SK-N-SH (cell line): ENCODE results near the gene EXOSC2. TPM values are rescaled to one million over a fixed set of nuclear protein-coding genes. Genes with fewer than 3 reads are reported as not detected.
"Not testable (repeated sequence)": the region's sequence is repeated elsewhere in the genome, so short reads cannot be mapped to it uniquely, and the experiment has no call there.

Experiments used
- CTCF ChIA-PET: fragments of 300-600, 350-600 bp; formaldehyde crosslinking; extraction: SDS; loops from one replicate; lab custom pipeline; 2021; lab: Yijun Ruan, JAX
- POLR2A ChIA-PET: fragments of 350-600 bp; sonication (Branson Sonifier 250); formaldehyde crosslinking; extraction: SDS; loops from one replicate; lab custom pipeline; 2020; ENCODE audit warnings: antibody characterized with exemption, inconsistent platforms; lab: Yijun Ruan, JAX
- DNase-seq: peaks from one replicate; pipeline ENCODE4 v3.0.0; 2012
- H2AFZ ChIP-seq: fragments of 200-600 bp; sonication (generic); 2 replicates; pipeline ENCODE4 v1.8.1; 2016; ENCODE audit warnings: antibody characterized with exemption, mild to moderate bottlenecking, low read depth
- H3F3A ChIP-seq: fragments of 200-600 bp; sonication (generic); replicated peaks from 2 replicates; pipeline ENCODE3; 2016; ENCODE audit warnings: antibody characterized with exemption, mild to moderate bottlenecking; ENCODE audit not compliant: insufficient read depth
- H3K27ac ChIP-seq, 2 experiments: fragments of 200-500 bp in 1 of 2; fragments of 200-600 bp in 1 of 2; sonication (Bioruptor generic) in 1 of 2; sonication (generic), shearing (Covaris generic) in 1 of 2; 2 replicates each; pipeline versions ENCODE4 v1.5.1 to v1.6.1; 2014 to 2016; ENCODE audit warnings: low read depth in 2 of 2, inconsistent platforms in 1 of 2, low read length in 1 of 2, mild to moderate bottlenecking in 1 of 2, mixed read lengths in 1 of 2
- H3K27me3 ChIP-seq: fragments of 200-600 bp; sonication (generic), shearing (Covaris generic); 2 replicates; pipeline ENCODE4 v1.6.1; 2016; ENCODE audit warnings: mixed run types; ENCODE audit not compliant: insufficient read depth
- H3K36me3 ChIP-seq, 2 experiments: fragments of 200-500 bp in 1 of 2; fragments of 200-600 bp in 1 of 2; sonication (Bioruptor generic) in 1 of 2; sonication (generic) in 1 of 2; replicated peaks in 1 of 2; 2 replicates each; pipeline versions ENCODE3 to v1.5.1; 2014 to 2016; ENCODE audit warnings: low read length in 1 of 2, mild to moderate bottlenecking in 1 of 2; ENCODE audit not compliant: insufficient read depth in 2 of 2, control insufficient read depth in 1 of 2
- H3K4me1 ChIP-seq, 2 experiments: fragments of 200-500 bp in 1 of 2; fragments of 200-600 bp in 1 of 2; sonication (Bioruptor generic) in 1 of 2; sonication (generic), shearing (Covaris generic) in 1 of 2; 2 replicates each; pipeline versions ENCODE4 v1.5.1 to v1.6.1; 2014 to 2016; ENCODE audit warnings: low read depth in 1 of 2, low read length in 1 of 2, mixed run types in 1 of 2; ENCODE audit not compliant: insufficient read depth in 2 of 2, control insufficient read depth in 1 of 2
- H3K4me2 ChIP-seq: fragments of 200-600 bp; sonication (generic), shearing (Covaris generic); 2 replicates; pipeline ENCODE4 v1.6.1; 2017; ENCODE audit warnings: mixed run types
- H3K4me3 ChIP-seq, 2 experiments: fragments of 200-500 bp in 1 of 2; fragments of 200-600 bp in 1 of 2; sonication (Bioruptor generic) in 1 of 2; sonication (generic), shearing (Covaris generic) in 1 of 2; 2 replicates each; pipeline versions ENCODE4 v1.5.1 to v1.8.1; 2014 to 2016; ENCODE audit warnings: low read depth in 2 of 2, inconsistent platforms in 1 of 2, low read length in 1 of 2, mild to moderate bottlenecking in 1 of 2, mixed read lengths in 1 of 2, moderate library complexity in 1 of 2
- H3K79me2 ChIP-seq: fragments of 200-600 bp; sonication (generic); 2 replicates; pipeline ENCODE4 v1.8.1; 2017; ENCODE audit warnings: mild to moderate bottlenecking; ENCODE audit not compliant: insufficient read depth
- H3K9ac ChIP-seq: fragments of 200-600 bp; sonication (generic); 2 replicates; pipeline ENCODE4 v1.6.1; 2017; ENCODE audit warnings: mixed run types
- H3K9me2 ChIP-seq: fragments of 200-600 bp; sonication (generic); 2 replicates; pipeline ENCODE4 v1.6.1; 2017; ENCODE audit warnings: mixed run types
- H3K9me3 ChIP-seq: fragments of 200-600 bp; sonication (generic); 2 replicates; pipeline ENCODE4 v1.6.1; 2017; ENCODE audit warnings: mixed run types, mild to moderate bottlenecking, moderate library complexity
- H4K20me1 ChIP-seq: fragments of 200-600 bp; sonication (generic); 2 replicates; pipeline ENCODE4 v1.6.1; 2017; ENCODE audit warnings: mild to moderate bottlenecking, mixed run types; ENCODE audit not compliant: insufficient read depth
- CTCF ChIP-seq: fragments of 200-600 bp; sonication (generic); IDR thresholded peaks from 2 replicates; pipeline ENCODE4 v1.6.1; 2017; ENCODE audit warnings: antibody characterized with exemption, mild to moderate bottlenecking, moderate library complexity
- GATA2 ChIP-seq: sonication (generic); formaldehyde crosslinking; IDR thresholded peaks from 2 replicates; pipeline ENCODE4 v1.5.0; 2020; ENCODE audit warnings: mild to moderate bottlenecking, missing genetic modification reagents
- MAX ChIP-seq: IDR thresholded peaks from 2 replicates; pipeline ENCODE4 v1.4.0; 2012; ENCODE audit warnings: low read depth
- MXI1 ChIP-seq: IDR thresholded peaks from 2 replicates; pipeline ENCODE4 v1.6.1; 2012; ENCODE audit warnings: mild to moderate bottlenecking, low read depth, low read length, improper control_type of control experiment
- NFIC ChIP-seq: IDR thresholded peaks from 2 replicates; pipeline ENCODE4 v1.4.0; 2012; ENCODE audit warnings: borderline replicate concordance
- NRF1 ChIP-seq: IDR thresholded peaks from 2 replicates; pipeline ENCODE4 v1.6.1; 2012; ENCODE audit warnings: low read depth, mild to moderate bottlenecking, low read length
- PBX3 ChIP-seq: IDR thresholded peaks from 2 replicates; pipeline ENCODE4; 2012
- POLR2AphosphoS5 ChIP-seq: IDR thresholded peaks from 2 replicates; pipeline ENCODE4 v1.6.1; 2012; ENCODE audit warnings: low read depth, low read length
- RAD21 ChIP-seq: IDR thresholded peaks from 2 replicates; pipeline ENCODE4 v1.6.1; 2012; ENCODE audit warnings: mild to moderate bottlenecking, low read length
- RCOR1 ChIP-seq: fragments of 150-350 bp; IDR thresholded peaks from 2 replicates; pipeline ENCODE4 v1.6.1; 2017; ENCODE audit warnings: antibody characterized with exemption, low read length
- RXRA ChIP-seq: IDR thresholded peaks from 2 replicates; pipeline ENCODE4 v1.4.0; 2012; ENCODE audit warnings: low read depth, mild to moderate bottlenecking, borderline replicate concordance
- SIN3A ChIP-seq: IDR thresholded peaks from 2 replicates; pipeline ENCODE4 v1.6.1; 2012; ENCODE audit warnings: low read depth, mild to moderate bottlenecking, low read length, moderate library complexity, borderline replicate concordance
- SMC3 ChIP-seq: IDR thresholded peaks from 2 replicates; pipeline ENCODE4 v1.6.1; 2012; ENCODE audit warnings: low read depth, low read length, improper control_type of control experiment
- ZBTB33 ChIP-seq: IDR thresholded peaks from 2 replicates; pipeline ENCODE4 v1.4.0; 2012; ENCODE audit warnings: low read depth, borderline replicate concordance
- WGBS: methylation state at CpG from one replicate; pipeline ENCODE4 v1.1.6; 2017; ENCODE audit warnings: low lambda C conversion rate; 5-methylcytosine and 5-hydroxymethylcytosine counted together
- polyA plus RNA-seq, 3 experiments: library from polyadenylated mRNA; depleted of rRNA; stranded (reverse); fragments of >200 nt; gene quantifications; 2 replicates each; pipeline ENCODE4 v1.2.3, GENCODE V29; 2012

The EXOSC2 gene
- polyA plus RNA-seq, 1 of the 3 experiments (the other 2 are of a cell fraction): 28.7 TPM

- Histone ChIP-seq H3K9me2 (no peaks in the 10 kb centered on the region), H3K9me3 (no peaks in the 10 kb centered on the region), H3K4me2 (peak overlapping the region; percentile 92), H3K4me3 (peak overlapping the region; percentile 47 to 58), H3K36me3 (no peaks in the 10 kb centered on the region), H4K20me1 (no peaks in the 10 kb centered on the region), H3K27ac (no peak overlapping the region), H3K27me3 (no peaks in the 10 kb centered on the region), H3K9ac (no peak overlapping the region), H3K79me2 (no peaks in the 10 kb centered on the region)
- POLR2A ChIA-PET: interaction anchor here (1.1 kb wide), 1 partner anchor 217 kb away, joined by 4 read pairs; no protein-coding TSS in a partner anchor
- TF ChIP-seq NRF1 (no peak; the same call in 1 of the 2 replicates), MXI1 (peak; percentile 16; the same call in 1 of the 2 replicates), SMC3 (peak; percentile 96), MAX (peak; percentile 34; the same call in 1 of the 2 replicates), CTCF (peak; percentile 81), RAD21 (peak; percentile 93), RCOR1 (no peak; the same call in 1 of the 2 replicates)
- TF ChIP-seq, all 33 proteins: peak for 5
- peak; percentile 89 for DNase-seq
- H3K4me1 ChIP-seq: peaks cover 0 to 11% of the 10 kb centered on the region in 2 experiments; a peak in 1 of 4 replicates
- H2AFZ ChIP-seq: no peak overlapping the region
- WGBS: under 1% methylated on average over 12 of the region's 22 CpGs
- no peaks in the 10 kb centered on the region for H3F3A ChIP-seq
- CTCF ChIA-PET: interaction anchor here (0.7 to 15.3 kb wide), 42 partner anchors 8 to 419 kb away, joined by 3 to 520 read pairs (median 4); partner anchors contain the start of gene EXOSC2
Observed at GRCh38 chr9:130682421-130683121, 11.0 kb upstream of the EXOSC2 start.

- no peak overlapping the region for H2AFZ ChIP-seq
- DNase-seq: no peak
- no peak overlapping the region for H3K27ac ChIP-seq
- H4K20me1 ChIP-seq: no peaks in the 10 kb centered on the region
- peaks cover 5% of the 10 kb centered on the region for H3F3A ChIP-seq
- H3K9me3 ChIP-seq: no peaks in the 10 kb centered on the region
- no peak for TF ChIP-seq RAD21
- no peak for TF ChIP-seq ZBTB33
- TF ChIP-seq SIN3A: no peak
- no peak for TF ChIP-seq PBX3
- no peak for TF ChIP-seq RXRA
- TF ChIP-seq GATA2 (CRISPR knock-in tag): no peak
- no peak for TF ChIP-seq RCOR1
- no peak for TF ChIP-seq POLR2AphosphoS5
- no peak for TF ChIP-seq MXI1
- no peak for TF ChIP-seq NFIC
- ChIA-PET CTCF (interaction anchor here (0.8 to 15.3 kb wide), 8 partner anchors 11 to 233 kb away, joined by 3 to 520 read pairs (median 4); no protein-coding TSS in a partner anchor), POLR2A (no interaction called here)
- H3K9me2 ChIP-seq: no peaks in the 10 kb centered on the region
- no peaks in the 10 kb centered on the region for H3K79me2 ChIP-seq
- H3K4me1 ChIP-seq: peaks cover 0 to 11% of the 10 kb centered on the region in 2 experiments; a peak in 1 of 4 replicates
- no peak overlapping the region for H3K9ac ChIP-seq
- H3K36me3 ChIP-seq: no peaks in the 10 kb centered on the region
- H3K4me3 ChIP-seq: no peak overlapping the region
- no peak overlapping the region for H3K4me2 ChIP-seq
- no peaks in the 10 kb centered on the region for H3K27me3 ChIP-seq
Observed at GRCh38 chr9:130685104-130685503, 8.5 kb upstream of the EXOSC2 start.

- H4K20me1 ChIP-seq, H3K36me3 ChIP-seq, H2AFZ ChIP-seq, POLR2A ChIA-PET, H3K79me2 ChIP-seq, H3K9ac ChIP-seq, H3K9me2 ChIP-seq, H3K4me2 ChIP-seq, H3K4me3 ChIP-seq, DNase-seq, H3K27me3 ChIP-seq, H3K27ac ChIP-seq, H3K9me3 ChIP-seq: not testable (repeated sequence)
- 90% methylated on average over 5 of the region's 11 CpGs for WGBS
- CTCF ChIA-PET: interaction anchor here (0.8 to 15.3 kb wide), 4 partner anchors 10 to 216 kb away, joined by 3 to 520 read pairs (median 5); no protein-coding TSS in a partner anchor
- Histone ChIP-seq H3F3A (peaks cover 12% of the 10 kb centered on the region), H3K4me1 (peaks cover 0 to 10% of the 10 kb centered on the region in 2 experiments; a peak in 1 of 4 replicates)
Observed at GRCh38 chr9:130685945-130686344, 7.6 kb upstream of the EXOSC2 start.
